RWPE2 (cell line): ENCODE measurements around the gene GMPR.

Experiments
- ATAC-seq: fragments of 200-7000 bp; cut with Tn5 transposase; 3 replicates; pipeline ENCODE4 v1.9.1; 2021; ENCODE audit warnings: low read depth
- DNase-seq: peaks from one replicate; pipeline ENCODE4 v3.0.0-alpha.2; 2020; ENCODE audit warnings: low spot score
- H3K27ac ChIP-seq: fragments of 450-650 bp; 2 replicates; pipeline ENCODE4 v1.5.1; 2017; ENCODE audit warnings: mild to moderate bottlenecking; ENCODE audit not compliant: poor library complexity, severe bottlenecking
- H3K27me3 ChIP-seq: fragments of 250-450 bp; sonication (Bioruptor Pico); 2 replicates; pipeline ENCODE4 v1.5.1; 2021; ENCODE audit warnings: mild to moderate bottlenecking, moderate library complexity; ENCODE audit not compliant: insufficient read depth, poor library complexity, severe bottlenecking
- H3K36me3 ChIP-seq: fragments of 250-450 bp; sonication (Bioruptor Pico); 2 replicates; pipeline ENCODE4 v1.5.1; 2020; ENCODE audit warnings: low read depth, mild to moderate bottlenecking, moderate library complexity
- H3K4me1 ChIP-seq: fragments of 250-450 bp; sonication (Bioruptor Pico); 2 replicates; pipeline ENCODE4 v1.5.1; 2021; ENCODE audit warnings: mild to moderate bottlenecking, moderate library complexity; ENCODE audit not compliant: insufficient read depth, poor library complexity, severe bottlenecking
- H3K4me3 ChIP-seq: fragments of 250-450 bp; sonication (Bioruptor Pico); 2 replicates; pipeline ENCODE4 v1.5.1; 2021; ENCODE audit warnings: mild to moderate bottlenecking, moderate library complexity; ENCODE audit not compliant: severe bottlenecking
- H3K9me3 ChIP-seq: fragments of 250-450 bp; sonication (Bioruptor Pico); 2 replicates; pipeline ENCODE4 v1.5.1; 2021; ENCODE audit warnings: mild to moderate bottlenecking, moderate library complexity; ENCODE audit not compliant: severe bottlenecking
- CTCF ChIP-seq: fragments of 450-650 bp; IDR thresholded peaks from one replicate; pipeline ENCODE4 v1.5.1; 2017; ENCODE audit warnings: mild to moderate bottlenecking, moderate library complexity; ENCODE audit not compliant: poor library complexity, severe bottlenecking

The GMPR gene

GRCh38 chr6:16232086-16232485 is 6.3 kb upstream of the GMPR start:
- Histone ChIP-seq H3K27me3 (no peaks in the 10 kb centered on the region), H3K4me3 (no peak overlapping the region), H3K27ac (no peak overlapping the region), H3K4me1 (no peaks in the 10 kb centered on the region), H3K9me3 (no peaks in the 10 kb centered on the region), H3K36me3 (no peaks in the 10 kb centered on the region)
- ATAC-seq, result no peak
- DNase-seq, result no peak
- no peak for TF ChIP-seq CTCF

DNA sequence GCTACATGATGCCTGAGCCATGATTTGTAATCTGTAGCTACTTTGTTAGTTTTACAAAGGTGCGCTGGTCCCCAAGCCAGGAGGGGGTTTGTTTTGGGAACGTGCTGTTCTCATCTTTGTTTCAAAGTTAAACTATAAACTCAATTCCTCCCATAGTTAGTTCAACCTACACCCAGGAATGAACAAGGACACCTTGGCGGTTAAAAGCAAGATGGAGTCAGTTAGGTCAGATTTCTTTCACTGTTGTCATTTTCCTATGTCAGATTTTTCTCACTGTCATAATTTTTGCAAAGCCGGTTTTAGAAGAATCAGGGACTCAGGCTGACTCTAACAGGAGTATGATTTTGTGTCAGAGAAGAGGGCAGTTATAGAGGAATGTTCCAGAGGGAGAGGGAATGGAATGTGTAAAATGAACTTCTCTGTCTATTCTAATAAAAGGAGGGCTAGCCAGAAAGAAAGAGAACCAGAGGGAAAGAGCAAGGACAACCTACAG is 2.3 kb upstream of the GMPR start:
- H3K9me3 ChIP-seq, result no peaks in the 10 kb centered on the region
- no peak overlapping the region for H3K4me3 ChIP-seq
- TF ChIP-seq CTCF, result no peak
- H3K4me1 ChIP-seq, result no peaks in the 10 kb centered on the region
- ATAC-seq, result no peak
- no peak for DNase-seq
- no peak overlapping the region for H3K27ac ChIP-seq
- H3K36me3 ChIP-seq, result no peaks in the 10 kb centered on the region
- no peaks in the 10 kb centered on the region for H3K27me3 ChIP-seq

- Histone ChIP-seq H3K36me3 (no peaks in the 10 kb centered on the region), H3K9me3 (no peaks in the 10 kb centered on the region), H3K4me3 (no peak overlapping the region), H3K27me3 (no peaks in the 10 kb centered on the region), H3K27ac (no peak overlapping the region), H3K4me1 (no peaks in the 10 kb centered on the region)
- no peak for DNase-seq
- no peak for TF ChIP-seq CTCF
- no peak for ATAC-seq
Observed at GRCh38 chr6:16236631-16237199, 1.7 kb upstream of the GMPR start.

DNA sequence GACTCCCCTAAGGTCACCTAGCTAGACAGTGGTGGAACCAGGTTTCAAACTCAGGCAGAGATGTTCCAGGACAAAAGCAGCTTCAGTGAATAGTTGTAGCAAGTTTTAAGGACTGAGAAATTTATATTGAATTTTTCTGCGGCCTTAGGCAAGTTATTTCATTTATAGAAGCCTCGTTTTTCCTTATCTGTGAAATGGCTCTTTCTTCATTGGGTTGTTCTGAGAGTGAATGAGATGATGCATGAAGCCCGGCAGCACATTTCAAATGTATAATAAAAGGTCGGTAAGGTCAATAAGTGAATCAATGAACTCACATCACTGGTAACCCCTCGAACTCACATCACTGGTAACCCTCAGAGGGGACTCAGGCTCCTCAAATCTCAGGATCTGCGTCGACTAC is 1.1 kb upstream of the GMPR start:
- DNase-seq, result no peak

More for the DNA sequence above, 1.1 kb upstream of the GMPR start:
- H3K27ac ChIP-seq, result no peak overlapping the region
- no peak overlapping the region for H3K4me3 ChIP-seq
- no peaks in the 10 kb centered on the region for H3K9me3 ChIP-seq
- H3K4me1 ChIP-seq, result no peaks in the 10 kb centered on the region
- no peak for TF ChIP-seq CTCF
- ATAC-seq, result no peak
- H3K36me3 ChIP-seq, result no peaks in the 10 kb centered on the region
- H3K27me3 ChIP-seq, result no peaks in the 10 kb centered on the region
